ENCODE data around the gene HOXD11. TPM values are rescaled to one million over a fixed set of nuclear protein-coding genes. Genes with fewer than 3 reads are reported as not detected.

Gene HOXD11
- total RNA-seq, 1 donor from 2014 or later = not detected

DNA sequence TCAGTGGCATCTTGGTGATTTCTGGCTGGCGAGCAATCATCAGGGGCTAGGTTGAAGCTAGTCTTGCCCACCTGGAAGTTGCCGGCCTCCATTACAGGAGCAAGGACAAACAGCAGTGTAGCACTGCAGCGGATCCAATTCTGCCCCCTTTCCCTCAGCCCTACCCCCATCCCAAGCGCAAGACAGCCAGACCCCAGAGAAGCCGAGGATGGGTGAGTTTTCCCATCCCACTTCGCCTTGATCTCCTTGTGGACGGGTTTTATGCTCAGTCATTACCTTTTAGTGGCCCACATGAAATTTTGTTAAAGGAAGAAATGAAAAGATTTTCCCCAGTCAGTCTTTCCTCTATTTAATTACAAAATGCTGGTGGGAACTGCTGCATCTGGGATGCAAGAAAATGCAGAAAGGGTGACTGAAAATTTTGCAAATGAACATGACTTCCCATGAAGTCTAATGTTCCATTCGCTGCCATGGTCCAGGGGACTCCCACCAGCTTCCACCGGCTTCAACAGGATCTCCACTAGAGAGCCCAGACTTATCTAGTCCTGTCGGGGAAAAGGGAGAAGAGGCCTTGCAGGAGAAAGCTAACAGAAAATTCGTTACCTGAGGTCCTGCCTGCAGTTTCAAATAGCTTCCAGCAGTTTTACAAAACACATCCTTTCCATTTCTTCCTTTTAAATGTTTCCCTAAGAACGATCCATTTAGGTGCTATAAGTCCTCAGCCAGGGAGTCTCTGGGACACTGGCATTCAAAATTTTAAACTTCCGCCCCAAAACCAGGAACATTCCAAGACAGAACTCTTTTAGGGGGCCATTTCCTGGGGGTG, 13.5 kb downstream of the HOXD11 start:
- no peak for DNase-seq (ENCODE audit: low spot score)
- peaks cover 14% of the 10 kb centered on the region for H3K4me1 Mint-ChIP-seq (ENCODE audit: unreplicated experiment)
- no peaks in the 10 kb centered on the region for H3K36me3 Mint-ChIP-seq (ENCODE audit: low read depth, unreplicated experiment)
- H3K27ac Mint-ChIP-seq (ENCODE audit: unreplicated experiment) = no peak overlapping the region
- H3K9me3 Mint-ChIP-seq (ENCODE audit: unreplicated experiment) = no peaks in the 10 kb centered on the region
- H3K27me3 Mint-ChIP-seq (ENCODE audit: unreplicated experiment) = peaks cover 56% of the 10 kb centered on the region
- no peak overlapping the region for H3K4me3 Mint-ChIP-seq (ENCODE audit: unreplicated experiment)
- TF ChIP-seq, protein P1, sequence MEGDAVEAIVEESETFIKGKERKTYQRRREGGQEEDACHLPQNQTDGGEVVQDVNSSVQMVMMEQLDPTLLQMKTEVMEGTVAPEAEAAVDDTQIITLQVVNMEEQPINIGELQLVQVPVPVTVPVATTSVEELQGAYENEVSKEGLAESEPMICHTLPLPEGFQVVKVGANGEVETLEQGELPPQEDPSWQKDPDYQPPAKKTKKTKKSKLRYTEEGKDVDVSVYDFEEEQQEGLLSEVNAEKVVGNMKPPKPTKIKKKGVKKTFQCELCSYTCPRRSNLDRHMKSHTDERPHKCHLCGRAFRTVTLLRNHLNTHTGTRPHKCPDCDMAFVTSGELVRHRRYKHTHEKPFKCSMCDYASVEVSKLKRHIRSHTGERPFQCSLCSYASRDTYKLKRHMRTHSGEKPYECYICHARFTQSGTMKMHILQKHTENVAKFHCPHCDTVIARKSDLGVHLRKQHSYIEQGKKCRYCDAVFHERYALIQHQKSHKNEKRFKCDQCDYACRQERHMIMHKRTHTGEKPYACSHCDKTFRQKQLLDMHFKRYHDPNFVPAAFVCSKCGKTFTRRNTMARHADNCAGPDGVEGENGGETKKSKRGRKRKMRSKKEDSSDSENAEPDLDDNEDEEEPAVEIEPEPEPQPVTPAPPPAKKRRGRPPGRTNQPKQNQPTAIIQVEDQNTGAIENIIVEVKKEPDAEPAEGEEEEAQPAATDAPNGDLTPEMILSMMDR (IDR thresholded peaks at IDR 0.05; ENCODE audit: unreplicated experiment) = no peak

DNA sequence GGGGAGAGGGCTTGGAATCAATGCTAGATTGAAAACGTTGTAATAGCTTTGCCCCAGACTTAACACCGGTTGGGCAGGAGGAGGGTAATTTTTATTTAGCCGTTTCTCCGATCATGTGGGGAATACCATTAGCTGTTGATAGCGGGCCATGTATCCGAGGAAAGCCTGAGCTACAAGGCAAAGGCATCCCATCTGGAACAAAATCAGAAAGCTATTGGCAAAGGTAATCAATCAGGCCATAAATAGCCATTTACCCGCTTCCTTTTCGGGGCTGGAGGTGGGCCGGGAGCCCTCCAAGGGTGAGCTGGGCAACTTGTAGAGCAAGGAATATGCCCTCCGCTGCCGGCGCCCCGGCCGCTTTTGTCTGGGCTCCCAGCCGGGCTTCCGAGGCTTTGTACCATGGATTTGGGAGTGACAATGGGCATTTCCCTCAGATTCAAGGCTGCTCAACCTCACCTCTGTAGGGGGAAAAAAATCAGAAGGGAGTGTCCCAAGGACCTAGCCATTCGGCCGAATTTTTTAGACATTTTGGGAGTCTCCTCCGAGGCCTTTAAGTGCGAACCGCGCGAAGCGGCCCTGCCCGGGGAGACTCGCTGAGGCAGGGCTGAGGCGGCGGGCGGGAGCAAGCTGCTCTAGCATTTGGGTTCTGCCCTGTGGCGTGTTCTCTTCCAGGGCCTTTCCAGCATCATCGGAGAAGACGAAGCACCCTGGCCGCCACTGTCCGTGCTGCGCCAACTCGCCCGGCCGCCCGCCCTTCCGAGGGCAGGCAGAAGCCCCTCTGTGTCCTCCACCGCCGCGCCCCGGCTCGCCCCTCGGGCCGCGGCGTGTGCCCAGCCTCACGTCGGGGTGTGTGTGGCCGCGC, 14.3 kb downstream of the HOXD11 start:
- H3K36me3 Mint-ChIP-seq (ENCODE audit: low read depth, unreplicated experiment) = no peaks in the 10 kb centered on the region
- DNase-seq (ENCODE audit: low spot score) = no peak
- TF ChIP-seq, protein P1 (IDR thresholded peaks at IDR 0.05; ENCODE audit: unreplicated experiment) = no peak
- H3K4me1 Mint-ChIP-seq (ENCODE audit: unreplicated experiment) = peaks cover 20% of the 10 kb centered on the region
- no peak overlapping the region for H3K4me3 Mint-ChIP-seq (ENCODE audit: unreplicated experiment)
- no peaks in the 10 kb centered on the region for H3K9me3 Mint-ChIP-seq (ENCODE audit: unreplicated experiment)
- H3K27me3 Mint-ChIP-seq (ENCODE audit: unreplicated experiment) = peaks cover 58% of the 10 kb centered on the region
- H3K27ac Mint-ChIP-seq (ENCODE audit: unreplicated experiment) = no peak overlapping the region

DNA sequence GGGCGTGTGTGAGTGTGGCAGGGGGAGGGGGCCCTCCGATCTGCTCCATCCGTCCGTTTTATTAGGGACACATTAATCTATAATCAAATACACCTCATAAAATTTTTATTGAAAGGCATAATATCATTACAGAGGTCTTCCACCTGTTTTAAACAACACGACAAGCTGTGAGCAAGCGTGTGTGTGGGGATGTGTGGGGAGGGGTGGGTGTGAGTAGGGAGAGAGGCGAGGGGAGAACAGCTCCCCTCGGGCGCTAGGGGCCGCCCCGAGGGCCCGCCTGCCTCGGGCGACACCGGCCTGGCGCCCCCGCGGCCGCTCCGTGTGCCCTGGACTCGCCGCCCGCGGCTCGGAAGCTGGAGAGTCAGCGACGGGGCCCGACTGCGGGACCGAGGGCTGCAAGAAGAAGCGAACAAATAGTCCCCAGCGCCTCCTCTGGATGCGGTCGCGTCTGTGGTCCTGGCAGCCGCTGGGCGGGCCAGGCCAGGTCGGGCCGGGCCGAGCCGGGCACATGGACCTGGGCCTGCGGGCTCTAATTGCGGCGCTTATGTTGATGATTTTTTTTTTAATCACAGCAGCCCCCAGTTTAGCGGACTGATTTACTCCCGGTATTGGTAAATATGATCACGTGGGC, 15.1 kb downstream of the HOXD11 start:
- Mint-ChIP-seq H3K27me3 (ENCODE audit: unreplicated experiment) (peaks cover 51% of the 10 kb centered on the region), H3K36me3 (ENCODE audit: low read depth, unreplicated experiment) (no peaks in the 10 kb centered on the region), H3K27ac (ENCODE audit: unreplicated experiment) (no peak overlapping the region), H3K4me3 (ENCODE audit: unreplicated experiment) (peak overlapping the region; percentile 80), H3K9me3 (ENCODE audit: unreplicated experiment) (no peaks in the 10 kb centered on the region), H3K4me1 (ENCODE audit: unreplicated experiment) (peaks cover 17% of the 10 kb centered on the region)
- TF ChIP-seq, protein P1 (IDR thresholded peaks at IDR 0.05; ENCODE audit: unreplicated experiment) = no peak
- DNase-seq (ENCODE audit: low spot score) = no peak

DNA sequence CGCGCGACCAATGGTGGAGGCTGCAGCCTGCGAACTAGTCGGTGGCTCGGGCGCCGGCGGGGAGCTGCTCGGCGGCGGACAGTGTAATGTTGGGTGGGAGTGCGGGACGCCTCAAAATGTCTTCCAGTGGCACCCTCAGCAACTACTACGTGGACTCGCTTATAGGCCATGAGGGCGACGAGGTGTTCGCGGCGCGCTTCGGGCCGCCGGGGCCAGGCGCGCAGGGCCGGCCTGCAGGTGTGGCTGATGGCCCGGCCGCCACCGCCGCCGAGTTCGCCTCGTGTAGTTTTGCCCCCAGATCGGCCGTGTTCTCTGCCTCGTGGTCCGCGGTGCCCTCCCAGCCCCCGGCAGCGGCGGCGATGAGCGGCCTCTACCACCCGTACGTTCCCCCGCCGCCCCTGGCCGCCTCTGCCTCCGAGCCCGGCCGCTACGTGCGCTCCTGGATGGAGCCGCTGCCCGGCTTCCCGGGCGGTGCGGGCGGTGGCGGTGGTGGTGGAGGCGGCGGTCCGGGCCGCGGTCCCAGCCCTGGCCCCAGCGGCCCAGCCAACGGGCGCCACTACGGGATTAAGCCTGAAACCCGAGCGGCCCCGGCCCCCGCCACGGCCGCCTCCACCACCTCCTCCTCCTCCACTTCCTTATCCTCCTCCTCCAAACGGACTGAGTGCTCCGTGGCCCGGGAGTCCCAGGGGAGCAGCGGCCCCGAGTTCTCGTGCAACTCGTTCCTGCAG, 15.8 kb downstream of the HOXD11 start, which contains the start of gene HOXD9:
HOXD9 (plus strand) TSS at position 37 of the 728 bp plus-strand sequence; CDS start at position 87, 50 bp downstream.
- peak; percentile 67 for DNase-seq (ENCODE audit: low spot score)
- peaks cover 51% of the 10 kb centered on the region for H3K27me3 Mint-ChIP-seq (ENCODE audit: unreplicated experiment)
- TF ChIP-seq, protein P1 (IDR thresholded peaks at IDR 0.05; ENCODE audit: unreplicated experiment) = no peak
- peak within 1 kb of the TSS; percentile 80 for H3K4me3 Mint-ChIP-seq (ENCODE audit: unreplicated experiment)
- no peak within 1 kb of the TSS for H3K27ac Mint-ChIP-seq (ENCODE audit: unreplicated experiment)
- no peaks in the 10 kb centered on the region for H3K36me3 Mint-ChIP-seq (ENCODE audit: low read depth, unreplicated experiment)
- peaks cover 16% of the 10 kb centered on the region for H3K4me1 Mint-ChIP-seq (ENCODE audit: unreplicated experiment)
- no peaks in the 10 kb centered on the region for H3K9me3 Mint-ChIP-seq (ENCODE audit: unreplicated experiment)
